Bronchial epithelial cell (primary cell): ENCODE data around the gene RABGAP1L. TPM values are rescaled to one million over a fixed set of nuclear protein-coding genes. Genes with fewer than 3 reads are reported as not detected.

Experiments
- DNase-seq: peaks from one replicate; pipeline ENCODE4 v3.0.0-alpha.2; 2010; ENCODE audit warnings: low read depth
- FAIRE-seq: peaks from 2 replicates; lab custom pipeline; 2011; peaks lifted over from hg19 to GRCh38; lab: Jason Lieb, UNC
- H3K27me3 ChIP-seq: 2 replicates; pipeline ENCODE4 v1.5.1; 2011; ENCODE audit warnings: low read length; ENCODE audit not compliant: control insufficient read depth, insufficient read depth
- H3K36me3 ChIP-seq: 2 replicates; pipeline ENCODE4 v1.5.1; 2011; ENCODE audit warnings: low read length; ENCODE audit not compliant: control insufficient read depth, insufficient read depth
- H3K4me3 ChIP-seq: 2 replicates; pipeline ENCODE4 v1.5.1; 2011; ENCODE audit warnings: mild to moderate bottlenecking, low read depth, low read length, control low read depth
- total RNA-seq: library from RNA; depleted of rRNA; stranded (reverse); fragments of >200 nt; gene quantifications from 2 replicates; pipeline ENCODE4 v1.2.1, GENCODE V29; 2014
- TF ChIP-seq, protein P1 (sequence below): IDR thresholded peaks from 2 replicates; pipeline ENCODE4 v1.5.1; 2011; ENCODE audit warnings: mild to moderate bottlenecking, moderate library complexity, low read length, control low read depth, inconsistent platforms; ENCODE audit not compliant: insufficient read depth, severe bottlenecking

Gene RABGAP1L
- total RNA-seq, 1 donor from 2014 or later: 37.4 TPM

GRCh38 chr1:174359454-174359805 lies 200.1 kb downstream of the RABGAP1L start:
- TF ChIP-seq, protein P1, sequence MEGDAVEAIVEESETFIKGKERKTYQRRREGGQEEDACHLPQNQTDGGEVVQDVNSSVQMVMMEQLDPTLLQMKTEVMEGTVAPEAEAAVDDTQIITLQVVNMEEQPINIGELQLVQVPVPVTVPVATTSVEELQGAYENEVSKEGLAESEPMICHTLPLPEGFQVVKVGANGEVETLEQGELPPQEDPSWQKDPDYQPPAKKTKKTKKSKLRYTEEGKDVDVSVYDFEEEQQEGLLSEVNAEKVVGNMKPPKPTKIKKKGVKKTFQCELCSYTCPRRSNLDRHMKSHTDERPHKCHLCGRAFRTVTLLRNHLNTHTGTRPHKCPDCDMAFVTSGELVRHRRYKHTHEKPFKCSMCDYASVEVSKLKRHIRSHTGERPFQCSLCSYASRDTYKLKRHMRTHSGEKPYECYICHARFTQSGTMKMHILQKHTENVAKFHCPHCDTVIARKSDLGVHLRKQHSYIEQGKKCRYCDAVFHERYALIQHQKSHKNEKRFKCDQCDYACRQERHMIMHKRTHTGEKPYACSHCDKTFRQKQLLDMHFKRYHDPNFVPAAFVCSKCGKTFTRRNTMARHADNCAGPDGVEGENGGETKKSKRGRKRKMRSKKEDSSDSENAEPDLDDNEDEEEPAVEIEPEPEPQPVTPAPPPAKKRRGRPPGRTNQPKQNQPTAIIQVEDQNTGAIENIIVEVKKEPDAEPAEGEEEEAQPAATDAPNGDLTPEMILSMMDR: no peak
- no peak for FAIRE-seq
- H3K4me3 ChIP-seq: no peak overlapping the region
- no peak for DNase-seq
- no peaks in the 10 kb centered on the region for H3K36me3 ChIP-seq
- H3K27me3 ChIP-seq: no peaks in the 10 kb centered on the region

GRCh38 chr1:174364996-174365736 lies 205.8 kb downstream of the RABGAP1L start:
- H3K4me3 ChIP-seq: no peak overlapping the region
- TF ChIP-seq, protein P1: no peak
- peak; percentile 52 for FAIRE-seq
- no peaks in the 10 kb centered on the region for H3K27me3 ChIP-seq
- DNase-seq: no peak
- no peaks in the 10 kb centered on the region for H3K36me3 ChIP-seq

GRCh38 chr1:174366946-174367345 lies 207.6 kb downstream of the RABGAP1L start:
- no peak for DNase-seq
- no peaks in the 10 kb centered on the region for H3K27me3 ChIP-seq
- H3K36me3 ChIP-seq: no peaks in the 10 kb centered on the region
- no peak for FAIRE-seq
- no peak overlapping the region for H3K4me3 ChIP-seq
- TF ChIP-seq, protein P1: no peak

GRCh38 chr1:174367892-174368291 lies 208.6 kb downstream of the RABGAP1L start:
- no peak for DNase-seq
- no peak overlapping the region for H3K4me3 ChIP-seq
- no peaks in the 10 kb centered on the region for H3K36me3 ChIP-seq
- H3K27me3 ChIP-seq: no peaks in the 10 kb centered on the region
- FAIRE-seq: no peak
- TF ChIP-seq, protein P1: no peak

DNA sequence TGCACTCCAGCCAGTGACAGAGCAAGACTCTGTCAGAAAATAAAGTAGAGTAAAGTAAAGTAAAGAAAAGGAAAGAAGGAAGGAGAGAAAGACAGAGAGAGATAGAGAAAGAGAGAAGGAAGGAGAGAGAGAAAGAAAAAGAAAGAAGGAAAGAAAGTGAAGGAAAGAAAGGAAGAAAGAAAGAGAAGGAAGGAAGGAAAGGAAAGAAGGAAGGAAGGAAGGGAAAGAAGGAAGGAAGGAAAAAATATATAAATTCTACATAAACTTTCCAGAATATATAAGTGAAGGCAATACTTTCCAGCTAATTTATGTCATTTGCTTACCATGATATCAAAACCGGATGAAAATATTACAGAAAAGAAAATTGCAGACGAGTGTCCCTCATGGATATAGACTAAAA lies 216.7 kb downstream of the RABGAP1L start:
- no peaks in the 10 kb centered on the region for H3K27me3 ChIP-seq
- no peak for DNase-seq
- no peak overlapping the region for H3K4me3 ChIP-seq
- FAIRE-seq: no peak
- TF ChIP-seq, protein P1: no peak
- no peaks in the 10 kb centered on the region for H3K36me3 ChIP-seq

DNA sequence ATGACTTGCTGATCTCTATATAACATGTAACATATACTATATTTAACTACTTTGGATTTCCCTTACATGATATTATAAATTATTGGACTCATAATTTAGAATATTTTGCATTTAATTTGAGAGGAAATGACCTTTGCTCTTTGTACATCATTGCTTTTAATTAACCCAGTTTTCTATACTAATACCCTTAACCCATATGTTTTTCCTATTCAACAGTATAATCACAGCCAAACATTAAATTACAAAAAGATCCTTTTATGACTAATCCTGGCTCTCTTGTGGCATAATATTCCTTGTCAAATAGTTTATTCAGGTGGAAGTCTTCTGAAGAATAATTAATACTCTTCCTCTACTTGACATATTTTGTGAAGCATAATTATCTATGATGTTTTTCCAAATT lies 232.4 kb downstream of the RABGAP1L start:
- DNase-seq: no peak
- FAIRE-seq: no peak
- no peaks in the 10 kb centered on the region for H3K36me3 ChIP-seq
- H3K27me3 ChIP-seq: no peaks in the 10 kb centered on the region
- TF ChIP-seq, protein P1: no peak
- no peak overlapping the region for H3K4me3 ChIP-seq
